OCI-LY1 (cell line): ENCODE measurements around the gene STXBP3.

Experiments used
- H2AFZ ChIP-seq: fragments of 200-600 bp; sonication (generic), shearing (Covaris generic); 2 replicates; pipeline ENCODE4 v1.6.0; 2014; ENCODE audit warnings: antibody characterized with exemption, mild to moderate bottlenecking, low read length
- H3F3A ChIP-seq: fragments of 200-600 bp; sonication (generic), shearing (Covaris generic); 2 replicates; pipeline ENCODE4 v1.6.0; 2014; ENCODE audit warnings: mild to moderate bottlenecking, antibody characterized with exemption, low read length, moderate library complexity; ENCODE audit not compliant: insufficient read depth
- H3K27ac ChIP-seq: fragments of 200-600 bp; sonication (generic); 2 replicates; pipeline ENCODE4 v1.5.1; 2014; ENCODE audit warnings: low read length, mixed run types, mild to moderate bottlenecking, low read depth; ENCODE audit not compliant: poor library complexity, severe bottlenecking
- H3K27me3 ChIP-seq: fragments of 200-600 bp; sonication (generic); 2 replicates; pipeline ENCODE4 v1.6.0; 2014; ENCODE audit warnings: antibody characterized with exemption, mild to moderate bottlenecking, low read length, moderate library complexity; ENCODE audit not compliant: insufficient read depth
- H3K36me3 ChIP-seq: fragments of 200-600 bp; sonication (generic); 2 replicates; pipeline ENCODE4 v1.6.1; 2014; ENCODE audit warnings: mild to moderate bottlenecking, antibody characterized with exemption, low read length, moderate library complexity, mixed read lengths; ENCODE audit not compliant: insufficient read depth
- H3K4me1 ChIP-seq: fragments of 200-600 bp; sonication (generic); 2 replicates; pipeline ENCODE4 v1.5.1; 2014; ENCODE audit warnings: mild to moderate bottlenecking, low read length, moderate library complexity; ENCODE audit not compliant: insufficient read depth, severe bottlenecking
- H3K4me2 ChIP-seq: fragments of 200-600 bp; sonication (generic), shearing (Covaris generic); 2 replicates; pipeline ENCODE4 v1.6.1; 2014; ENCODE audit warnings: low read length
- H3K4me3 ChIP-seq: fragments of 200-600 bp; sonication (generic); 2 replicates; pipeline ENCODE4 v1.5.1; 2014; ENCODE audit warnings: low read length, low read depth, mild to moderate bottlenecking, mixed read lengths; ENCODE audit not compliant: poor library complexity, severe bottlenecking
- H3K79me2 ChIP-seq: fragments of 200-600 bp; shearing (Covaris generic); 2 replicates; pipeline ENCODE4 v1.6.1; 2016; ENCODE audit warnings: mixed run types, low read length, mixed read lengths; ENCODE audit not compliant: insufficient read depth
- H3K9ac ChIP-seq: fragments of 200-600 bp; sonication (generic), shearing (Covaris generic); 2 replicates; pipeline ENCODE4 v1.6.1; 2014; ENCODE audit warnings: mild to moderate bottlenecking, low read length, mixed read lengths
- H3K9me2 ChIP-seq: fragments of 200-600 bp; sonication (generic), shearing (Covaris generic); 2 replicates; pipeline ENCODE4 v1.6.1; 2014; ENCODE audit warnings: low read depth, mild to moderate bottlenecking, low read length, mixed read lengths
- H3K9me3 ChIP-seq: fragments of 200-600 bp; shearing (Covaris generic); 2 replicates; pipeline ENCODE4 v1.6.1; 2014; ENCODE audit warnings: low read length, mixed read lengths
- H4K20me1 ChIP-seq: fragments of 200-600 bp; sonication (generic), shearing (Covaris generic); 2 replicates; pipeline ENCODE4 v1.6.0; 2016; ENCODE audit warnings: mild to moderate bottlenecking, low read length; ENCODE audit not compliant: insufficient read depth
- CTCF ChIP-seq: fragments of 200-600 bp; sonication (generic), shearing (Covaris generic); IDR thresholded peaks from 2 replicates; pipeline ENCODE4 v1.5.1; 2017; ENCODE audit warnings: mild to moderate bottlenecking, antibody characterized with exemption, low read length, moderate library complexity, mixed read lengths
- EZH2 ChIP-seq: fragments of 200-600 bp; sonication (generic), shearing (Covaris generic); IDR thresholded peaks from 2 replicates; pipeline ENCODE4 v1.8.0; 2017; ENCODE audit warnings: borderline replicate concordance, mixed run types, mild to moderate bottlenecking, antibody characterized with exemption, low read length, moderate library complexity, mixed read lengths

Gene STXBP3

GRCh38 chr1:108848806-108849205 lies 102.3 kb downstream of the STXBP3 start:
- Histone ChIP-seq H3K9ac (no peak overlapping the region), H3F3A (no peaks in the 10 kb centered on the region), H3K36me3 (no peaks in the 10 kb centered on the region), H3K9me2 (no peaks in the 10 kb centered on the region), H4K20me1 (no peaks in the 10 kb centered on the region), H3K4me3 (no peak overlapping the region), H3K9me3 (no peaks in the 10 kb centered on the region), H2AFZ (no peak overlapping the region), H3K27ac (no peak overlapping the region), H3K27me3 (no peaks in the 10 kb centered on the region), H3K4me1 (no peaks in the 10 kb centered on the region), H3K4me2 (no peak overlapping the region), H3K79me2 (no peaks in the 10 kb centered on the region)
- TF ChIP-seq CTCF (no peak), EZH2 (no peak)

- H3K9ac ChIP-seq: no peak overlapping the region
These were observed 104.5 kb downstream of the STXBP3 start for GRCh38 chr1:108850929-108851328.

GRCh38 chr1:108851567-108851966 lies 105.1 kb downstream of the STXBP3 start:
- no peaks in the 10 kb centered on the region for H3K4me1 ChIP-seq
- H3K9me3 ChIP-seq: no peaks in the 10 kb centered on the region
- H3K9ac ChIP-seq: no peak overlapping the region
- H3K27me3 ChIP-seq: no peaks in the 10 kb centered on the region
- H3K4me3 ChIP-seq: no peak overlapping the region
- no peak overlapping the region for H3K4me2 ChIP-seq
- no peak for TF ChIP-seq EZH2
- TF ChIP-seq CTCF: no peak
- H3K27ac ChIP-seq: no peak overlapping the region
- H3K79me2 ChIP-seq: no peaks in the 10 kb centered on the region
- no peaks in the 10 kb centered on the region for H3K9me2 ChIP-seq
- no peaks in the 10 kb centered on the region for H4K20me1 ChIP-seq
- no peak overlapping the region for H2AFZ ChIP-seq
- no peaks in the 10 kb centered on the region for H3F3A ChIP-seq
- H3K36me3 ChIP-seq: no peaks in the 10 kb centered on the region

More at GRCh38 chr1:108850929-108851328, 104.5 kb downstream of the STXBP3 start:
- H3K4me2 ChIP-seq: no peak overlapping the region
- no peaks in the 10 kb centered on the region for H3K9me2 ChIP-seq
- no peaks in the 10 kb centered on the region for H3K36me3 ChIP-seq
- no peak overlapping the region for H3K27ac ChIP-seq
- no peak overlapping the region for H3K4me3 ChIP-seq
- no peaks in the 10 kb centered on the region for H3F3A ChIP-seq
- TF ChIP-seq EZH2 (no peak), CTCF (no peak)
- no peaks in the 10 kb centered on the region for H3K4me1 ChIP-seq
- H3K9me3 ChIP-seq: no peaks in the 10 kb centered on the region
- H2AFZ ChIP-seq: no peak overlapping the region
- H4K20me1 ChIP-seq: no peaks in the 10 kb centered on the region
- H3K27me3 ChIP-seq: no peaks in the 10 kb centered on the region
- H3K79me2 ChIP-seq: no peaks in the 10 kb centered on the region
